Kasumi-1 (cell line): ENCODE data around the gene MAN1C1.
A peak's percentile ranks its signal among the peaks of the same experiment; 100 is the strongest.
"Not testable (repeated sequence)": the region's sequence is repeated elsewhere in the genome, so short reads cannot be mapped to it uniquely, and the experiment has no call there.

Experiments
- DNase-seq, 2 experiments: peaks; one replicate each; lab custom pipeline; 2025; lab: John Stamatoyannopoulos, UW

The MAN1C1 gene

DNA sequence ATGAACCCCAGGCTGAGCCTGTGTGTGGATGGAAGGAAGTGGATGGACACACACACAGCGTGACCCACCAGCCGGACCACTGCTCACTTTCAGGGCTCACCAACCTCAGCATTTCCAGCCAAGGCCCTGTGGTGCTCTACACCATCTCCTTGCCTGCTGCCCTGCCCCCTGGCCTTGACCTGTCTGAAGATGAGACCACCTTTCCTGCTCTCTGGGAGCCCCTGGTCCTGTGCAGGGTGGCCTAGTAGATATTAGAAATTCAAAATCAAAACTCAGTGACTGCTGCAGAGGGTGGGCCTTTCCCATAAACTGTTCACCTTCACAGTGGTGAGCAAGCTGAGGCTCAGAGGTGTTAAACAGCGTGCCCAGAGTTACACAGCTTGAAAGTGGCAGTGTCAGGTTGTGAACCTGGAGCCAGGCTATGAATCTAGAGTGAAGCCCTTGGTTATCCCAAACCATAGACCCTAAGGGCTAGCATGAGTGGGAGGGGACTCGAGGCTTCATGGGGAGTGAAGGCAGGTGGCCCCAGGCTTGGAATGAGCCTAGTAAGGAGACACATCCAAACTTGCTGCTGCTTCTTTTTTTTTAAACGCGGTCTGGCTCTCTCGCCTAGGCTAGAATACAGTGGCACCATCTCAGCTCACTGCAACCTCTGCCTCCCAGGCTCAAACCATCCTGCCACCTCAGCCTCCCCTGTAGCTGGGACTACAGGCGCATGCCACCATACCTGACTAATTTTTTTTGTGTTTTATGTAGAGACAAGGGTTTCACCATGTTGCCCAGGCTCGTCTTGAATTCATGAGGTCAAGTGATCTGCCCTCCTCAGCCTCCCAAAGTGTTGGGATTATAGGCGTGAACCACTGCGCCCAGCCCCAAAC, 41.5 kb downstream of the MAN1C1 start:
- no peak for DNase-seq

DNA sequence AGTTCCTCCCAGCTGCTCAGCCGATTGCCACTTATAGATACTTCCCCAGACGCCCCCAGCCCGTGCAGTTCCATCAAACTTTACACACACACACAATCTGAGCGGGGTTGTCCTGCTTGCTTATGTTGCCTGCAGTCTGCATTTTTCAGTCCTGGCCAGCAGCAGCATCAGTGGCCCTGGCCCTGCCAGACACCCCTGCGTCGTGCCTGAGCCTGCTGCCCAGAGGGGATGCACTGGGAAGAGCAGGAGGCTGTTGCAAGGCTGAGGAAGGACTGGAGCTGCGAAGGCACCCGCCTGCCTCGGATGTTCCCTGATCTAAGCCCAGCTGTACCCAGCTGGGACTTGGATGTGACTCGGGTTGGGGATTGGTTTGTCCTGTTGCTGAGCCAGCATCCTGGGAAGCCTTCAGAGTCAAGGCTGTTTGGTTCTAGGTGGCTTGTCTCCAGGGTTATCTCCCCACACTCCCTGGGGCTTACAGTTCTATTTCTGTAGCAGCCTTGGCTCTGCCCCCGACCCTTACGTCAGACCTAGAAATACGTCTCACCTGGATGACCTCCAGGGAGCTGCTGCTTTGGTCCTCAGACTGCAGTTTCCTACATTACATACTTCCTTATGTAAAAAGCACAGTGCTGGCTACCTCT, 42.3 kb downstream of the MAN1C1 start:
- no peak for DNase-seq

DNA sequence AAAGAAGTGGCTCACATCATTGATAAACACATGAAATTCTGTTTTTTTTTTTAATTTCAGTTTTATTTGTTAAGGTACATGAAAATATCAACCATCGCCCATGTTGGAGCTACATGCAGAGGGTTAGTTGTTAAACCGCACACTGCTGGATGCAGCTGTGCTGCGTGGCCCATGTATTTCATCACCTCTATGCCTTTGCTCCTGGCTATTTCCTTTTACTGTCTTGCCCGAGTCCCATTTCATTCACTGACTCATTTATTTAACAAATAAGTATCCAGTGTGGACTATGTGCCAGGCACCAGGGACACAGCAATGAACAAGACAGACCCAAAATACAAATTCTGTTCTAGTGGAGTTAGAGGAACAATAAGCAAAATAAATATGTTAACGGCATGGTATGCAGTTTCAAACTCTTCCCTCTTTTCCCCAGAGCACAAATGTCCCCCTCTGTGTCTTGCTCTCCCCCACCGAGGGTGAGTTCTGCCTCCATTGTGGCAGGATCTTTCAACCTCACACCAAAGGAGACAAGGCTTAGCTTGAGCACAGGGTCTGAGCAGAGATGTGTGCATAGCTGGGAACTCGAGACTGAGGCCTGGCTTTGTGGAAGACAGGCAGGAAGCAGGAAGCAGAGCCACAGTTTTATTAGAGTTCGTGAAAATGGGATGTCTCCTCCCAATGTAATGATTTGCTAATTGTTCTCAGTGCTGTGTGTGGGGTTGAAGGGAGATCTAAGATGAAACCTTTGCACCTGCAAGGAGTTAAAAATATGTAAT, 44.6 kb downstream of the MAN1C1 start:
- DNase-seq, result peak in 1 of 2 experiments; percentile 23

DNA sequence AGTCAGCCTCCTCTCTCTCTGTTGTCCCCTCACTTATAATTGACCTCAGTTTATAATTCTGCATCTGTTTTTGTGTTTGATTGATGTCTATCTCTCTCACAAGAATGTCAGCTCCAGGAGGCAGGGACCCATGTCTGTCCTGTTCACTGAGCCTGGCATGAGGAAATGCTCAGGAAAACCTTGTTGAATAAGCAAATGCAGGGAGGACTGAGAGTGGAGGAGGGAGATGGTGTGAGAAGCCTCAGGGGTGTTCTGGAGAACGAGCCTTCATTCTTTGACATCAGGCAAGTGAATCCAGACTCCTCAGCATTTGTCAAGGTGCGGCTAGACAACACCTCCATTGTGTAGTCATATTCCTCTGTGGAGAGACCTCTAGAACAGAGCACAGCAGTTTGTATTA, 45.5 kb downstream of the MAN1C1 start:
- DNase-seq, result no peak

DNA sequence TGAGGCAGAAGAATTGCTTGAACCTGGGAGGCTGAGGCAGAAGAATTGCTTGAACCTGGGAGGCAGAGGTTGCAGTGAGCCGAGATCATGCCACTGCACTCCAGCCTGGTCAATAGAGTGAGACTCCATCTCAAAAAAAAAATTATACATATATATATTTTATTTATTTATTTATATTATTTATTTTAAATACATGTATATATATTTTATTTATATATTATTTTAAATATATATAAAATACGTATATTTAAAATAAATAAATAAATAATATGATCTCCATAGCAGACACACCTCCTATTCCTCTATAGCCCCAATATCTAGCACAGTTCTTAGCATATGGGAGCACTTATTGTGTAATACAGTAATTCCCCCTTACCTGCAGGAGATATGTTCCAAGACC, 46.4 kb downstream of the MAN1C1 start:
- DNase-seq, result not testable (repeated sequence)

DNA sequence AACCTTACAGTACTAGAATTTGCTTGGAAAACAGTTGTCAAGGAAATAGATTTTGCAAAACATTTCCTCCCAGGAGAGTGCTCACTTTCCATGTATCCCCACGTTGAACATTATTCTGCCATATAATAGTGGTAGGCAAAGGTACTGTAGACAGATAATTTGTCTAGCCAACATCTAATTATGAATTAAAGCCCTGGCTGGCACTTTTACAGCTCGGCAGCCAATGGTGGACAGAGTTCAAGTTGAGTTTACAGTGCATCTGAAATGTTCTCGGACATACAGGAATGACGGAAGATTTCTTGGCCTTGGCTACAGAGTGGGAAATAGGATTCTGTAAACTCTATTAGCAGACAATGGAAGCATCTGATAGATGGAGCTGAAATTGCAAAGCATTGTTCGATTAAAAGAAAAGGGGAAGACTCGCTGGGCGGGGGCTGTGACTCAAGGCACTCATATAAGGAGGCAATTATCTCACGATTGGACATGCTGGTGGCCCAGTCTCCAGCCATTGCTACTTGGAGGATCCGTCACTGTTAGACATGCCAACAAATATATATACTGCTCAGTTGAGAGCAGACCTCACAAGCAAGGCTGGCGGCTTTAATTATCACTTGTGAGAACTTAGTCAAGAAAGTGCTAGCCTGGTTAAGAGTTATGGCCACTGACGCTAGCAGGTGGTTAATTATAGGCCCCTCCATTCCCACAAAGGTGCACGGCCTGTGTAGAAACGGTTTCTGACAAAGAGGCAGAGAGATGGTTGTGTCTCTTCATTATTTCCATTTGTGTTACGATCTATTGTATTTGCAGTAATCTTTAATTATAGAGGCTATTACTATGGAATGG, 48.0 kb downstream of the MAN1C1 start:
- DNase-seq, result no peak

DNA sequence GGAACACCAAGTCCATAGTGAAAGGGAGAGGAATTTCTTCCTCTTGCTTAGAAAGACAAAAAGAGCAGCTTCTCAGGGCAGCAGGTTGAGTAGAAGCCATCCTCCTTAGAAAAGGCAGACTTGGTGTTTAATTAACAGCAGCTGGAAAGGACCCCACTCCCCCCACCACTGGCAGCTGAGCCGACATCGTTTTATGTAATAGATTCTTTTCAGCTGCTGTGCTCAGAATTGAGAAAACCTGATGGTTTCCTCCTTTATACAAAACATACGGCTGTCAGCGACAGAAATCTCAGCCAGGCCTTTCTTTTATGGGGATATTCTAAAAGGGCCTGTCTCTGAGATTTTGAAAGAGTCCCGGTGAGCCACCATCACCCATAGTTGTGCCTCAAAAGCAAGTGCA, 49.9 kb downstream of the MAN1C1 start:
- no peak for DNase-seq

DNA sequence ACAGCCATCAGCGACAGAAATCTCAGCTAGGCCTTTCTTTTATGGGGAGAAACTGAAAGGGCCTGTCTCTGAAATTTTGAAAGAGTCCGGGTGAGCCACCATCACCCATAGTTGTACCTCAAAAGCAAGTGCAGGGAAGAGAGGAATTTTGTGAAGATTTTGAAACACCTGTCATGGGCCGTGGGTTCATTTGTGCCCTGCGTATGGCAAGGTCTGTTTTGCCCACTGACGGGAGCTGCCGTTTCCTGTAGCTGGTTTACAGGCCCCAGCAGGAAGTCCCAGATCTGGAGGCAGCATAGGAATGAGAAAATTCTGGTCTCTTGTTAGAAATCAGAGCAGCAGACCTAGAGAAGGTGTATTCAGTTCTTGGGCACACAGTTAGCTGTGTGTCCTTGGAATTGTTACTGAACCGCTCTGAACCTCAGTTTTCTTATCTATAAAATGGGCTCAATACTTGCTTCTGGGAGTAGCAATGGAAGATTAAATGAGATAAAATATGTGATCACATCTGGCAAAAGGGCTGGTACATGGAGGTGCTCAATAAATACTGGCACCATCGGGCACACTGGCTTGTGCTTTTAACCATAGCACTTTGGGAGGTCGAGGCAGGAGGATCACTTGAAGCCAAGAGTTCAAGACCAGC, 52.5 kb downstream of the MAN1C1 start:
- no peak for DNase-seq

DNA sequence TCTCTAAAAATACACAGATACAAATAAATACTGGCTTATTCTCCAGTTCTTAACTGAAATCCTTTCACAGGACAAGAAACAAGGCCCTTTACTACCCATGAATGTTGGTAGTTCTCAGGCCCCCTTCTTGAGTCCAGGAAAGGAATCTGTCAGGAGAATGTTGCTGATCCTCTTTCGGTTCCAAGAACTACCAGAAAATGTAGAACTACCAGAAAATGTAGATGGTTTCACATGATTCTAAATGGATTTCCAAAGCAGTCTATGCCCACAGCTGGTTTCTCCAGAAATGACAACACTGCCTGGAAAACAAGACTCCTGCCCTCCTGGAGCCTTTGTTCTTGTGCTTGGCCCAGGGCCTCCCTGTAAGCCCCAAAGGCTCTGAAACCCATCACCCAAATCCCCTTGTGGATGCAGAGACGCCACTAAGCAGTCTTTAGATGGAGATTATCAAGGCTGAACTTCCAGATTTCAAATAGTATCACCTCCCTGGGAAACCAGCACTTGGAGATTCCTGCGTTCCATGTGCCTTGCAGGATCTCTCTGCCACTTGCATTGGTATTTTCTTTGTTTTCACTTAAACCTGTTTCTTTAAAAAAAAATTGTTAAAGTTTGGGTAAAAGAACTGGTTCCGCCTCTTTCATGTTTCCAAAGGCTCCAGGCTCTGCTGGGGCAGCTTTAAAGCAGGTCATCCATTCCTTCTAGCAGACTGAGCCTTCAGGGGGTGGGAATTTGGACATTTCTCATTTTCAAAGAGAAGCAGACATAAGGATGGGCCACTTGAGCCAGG, 53.4 kb downstream of the MAN1C1 start:
- DNase-seq, result no peak

DNA sequence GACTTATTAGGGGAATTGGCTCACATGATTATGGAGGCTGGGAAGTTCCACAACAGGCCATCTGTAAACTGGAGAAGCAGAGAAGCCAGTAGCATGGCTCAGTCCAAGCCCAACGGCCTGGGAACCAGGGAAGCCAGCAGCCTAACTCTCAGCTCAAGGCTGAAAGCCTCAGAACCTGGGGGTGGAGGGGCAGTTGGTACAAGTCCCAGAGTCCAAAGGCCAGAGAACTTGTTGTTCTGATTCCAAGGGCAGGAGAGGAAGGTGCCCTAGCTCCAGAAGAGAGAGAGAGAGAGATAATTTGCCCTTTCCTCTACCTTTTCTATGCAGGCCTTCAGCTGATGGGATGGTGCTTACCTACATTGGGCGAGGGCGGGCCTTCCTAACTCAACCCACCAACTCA, 55.3 kb downstream of the MAN1C1 start:
- no peak for DNase-seq

DNA sequence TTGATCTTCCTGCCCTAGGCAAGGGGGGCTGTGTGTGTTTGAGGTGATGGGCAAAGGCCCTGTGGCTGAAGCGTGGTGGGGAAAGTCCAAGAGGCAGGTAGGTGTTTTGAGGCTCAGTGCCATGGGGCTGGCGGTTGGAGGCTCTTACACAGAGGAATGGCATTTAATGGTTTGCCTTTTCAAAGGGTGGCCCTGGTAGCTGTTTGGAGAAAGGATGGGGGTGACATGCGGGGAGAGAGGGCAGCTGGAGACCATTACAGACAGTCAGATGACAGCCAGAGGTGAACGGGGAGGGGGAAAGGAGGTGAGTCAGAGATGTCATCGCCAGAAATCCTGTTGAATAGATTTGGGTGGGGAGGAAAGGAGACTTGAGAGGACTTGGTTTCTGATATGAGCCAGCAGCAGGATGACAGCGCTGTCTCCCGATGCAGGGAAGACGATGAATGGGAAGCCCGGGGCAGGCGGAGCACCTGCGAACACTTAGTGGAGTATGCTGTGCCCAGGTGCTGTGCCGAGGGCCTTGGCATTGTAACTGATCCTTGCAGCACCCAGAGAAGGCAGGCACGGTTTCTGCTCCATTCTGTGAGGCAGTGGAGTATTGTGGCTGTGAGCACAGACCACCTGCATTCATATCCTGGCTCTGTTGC, 56.3 kb downstream of the MAN1C1 start:
- DNase-seq, result no peak

DNA sequence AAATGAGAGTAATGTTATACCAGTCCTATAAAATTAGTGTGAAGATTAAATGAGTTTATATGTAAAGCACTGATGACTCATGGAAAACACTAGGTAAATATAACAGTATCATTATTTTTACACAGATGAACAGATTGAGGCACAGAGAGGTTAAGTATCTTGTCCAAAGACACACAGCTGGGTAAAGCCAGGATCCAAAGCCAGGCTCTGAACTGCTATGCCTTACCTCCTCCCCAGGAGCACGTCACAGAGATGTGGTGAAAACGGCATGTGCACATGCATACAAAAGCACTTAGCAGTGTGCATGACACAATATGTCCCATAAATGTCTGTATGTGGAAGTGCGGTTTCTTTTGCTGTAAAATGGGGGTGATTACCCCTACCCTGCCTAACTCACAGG, 56.9 kb downstream of the MAN1C1 start:
- no peak for DNase-seq

DNA sequence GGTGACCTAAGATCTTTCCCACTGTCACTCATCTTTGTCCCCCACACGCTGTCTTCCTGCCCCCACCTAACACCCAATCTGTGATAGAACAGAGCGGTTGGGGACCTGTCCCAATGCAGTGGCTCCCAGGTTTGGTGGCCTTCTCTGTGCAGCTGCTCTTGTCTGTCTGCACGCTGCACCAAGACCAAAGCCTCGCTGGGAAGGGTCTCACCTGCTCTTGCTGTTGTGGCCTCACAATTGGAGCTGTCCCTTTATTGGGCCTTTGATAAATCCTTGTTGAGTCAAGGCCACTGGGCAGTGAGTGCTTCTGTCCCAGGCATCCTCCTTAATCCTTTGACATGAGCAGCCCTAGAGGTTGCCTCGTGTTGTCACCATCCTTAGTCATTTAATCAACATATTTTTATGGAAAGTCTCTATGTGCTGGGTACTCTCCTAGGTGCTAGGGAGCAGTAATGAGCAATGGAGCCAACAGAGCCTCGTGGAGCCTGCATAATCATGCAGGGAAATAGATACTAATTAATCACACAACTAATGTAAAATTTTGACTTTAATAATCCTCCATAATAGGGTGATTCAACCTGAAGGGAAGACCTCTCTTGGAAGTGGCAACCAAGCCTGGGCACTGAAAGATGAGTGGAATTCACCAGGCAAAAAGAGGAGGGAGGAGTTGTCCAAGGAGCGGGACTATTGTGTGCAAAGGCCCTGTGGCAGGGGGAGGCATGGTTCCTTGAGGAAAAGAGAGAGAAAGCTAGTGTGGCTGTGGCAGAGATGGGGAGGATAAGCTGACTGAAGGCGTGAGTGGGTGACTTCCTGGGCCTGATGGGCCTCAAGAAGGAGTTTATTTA, 57.6 kb downstream of the MAN1C1 start:
- no peak for DNase-seq

DNA sequence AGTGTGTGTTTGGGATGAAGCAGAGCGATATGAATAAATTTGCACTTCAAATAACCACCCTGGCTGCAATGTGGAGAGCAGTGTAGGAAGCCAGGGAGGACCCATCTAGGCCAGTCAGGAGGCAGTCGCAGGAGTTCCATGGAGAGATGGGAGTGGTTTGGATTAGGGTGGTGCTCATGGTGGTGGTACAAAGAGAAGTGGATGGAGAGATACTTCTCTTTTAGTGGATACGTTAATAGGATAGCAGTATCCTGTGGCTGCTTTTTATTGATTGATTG, 58.2 kb downstream of the MAN1C1 start:
- DNase-seq, result no peak

DNA sequence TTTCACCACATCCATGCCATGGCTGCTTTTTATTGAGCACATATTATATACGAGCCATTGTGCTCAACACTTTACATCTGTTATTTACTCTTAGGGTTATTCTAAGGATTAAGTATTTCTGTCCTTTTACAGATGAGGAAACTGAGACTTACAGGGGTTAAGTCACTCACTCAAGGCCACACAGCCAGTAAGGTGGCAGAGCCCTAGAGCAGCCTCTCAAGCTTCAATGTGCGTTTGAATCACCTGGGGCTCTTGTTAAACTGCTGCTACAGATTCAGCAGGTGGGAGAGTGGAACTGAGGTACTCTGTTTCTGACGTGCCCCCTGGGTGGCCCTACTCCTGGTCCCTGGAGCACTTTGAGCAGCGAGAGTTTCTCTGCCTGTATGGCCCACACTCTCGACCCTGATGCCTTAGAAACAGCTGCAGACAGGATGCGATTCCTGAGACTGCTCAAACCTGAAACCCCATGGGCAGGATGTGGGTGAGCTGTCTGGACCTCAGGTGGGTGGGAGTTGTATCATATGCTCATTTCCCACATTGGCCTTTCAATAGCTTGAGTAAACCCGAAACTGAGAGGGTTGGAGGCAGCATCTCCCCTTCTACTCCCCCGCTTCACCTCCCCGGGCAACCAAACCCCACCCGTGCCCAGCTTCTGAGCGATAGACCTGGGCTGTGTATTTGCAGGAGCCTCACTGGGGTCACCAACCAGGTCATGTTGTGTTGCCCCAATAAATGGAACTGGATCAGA, 59.3 kb downstream of the MAN1C1 start:
- DNase-seq, result no peak

DNA sequence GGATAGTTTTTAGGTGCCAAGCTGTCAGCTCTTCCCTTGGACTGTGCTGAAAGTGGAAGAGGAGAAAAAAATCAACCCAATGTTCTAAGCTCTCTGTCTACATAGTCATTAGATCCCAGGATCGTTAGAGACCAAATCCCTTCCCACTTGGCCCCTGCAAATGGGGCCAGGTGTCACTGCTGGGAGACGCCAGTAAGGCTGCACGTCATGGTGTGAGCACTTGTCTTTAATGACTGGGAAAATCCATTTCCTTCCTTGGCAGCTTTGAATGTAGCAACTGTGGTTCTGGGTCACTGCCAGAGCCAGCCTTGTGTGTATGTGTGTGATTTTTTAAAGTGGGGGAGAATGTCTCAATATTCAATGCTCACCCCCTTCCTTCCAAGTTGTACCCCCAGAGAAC, 59.9 kb downstream of the MAN1C1 start:
- no peak for DNase-seq

DNA sequence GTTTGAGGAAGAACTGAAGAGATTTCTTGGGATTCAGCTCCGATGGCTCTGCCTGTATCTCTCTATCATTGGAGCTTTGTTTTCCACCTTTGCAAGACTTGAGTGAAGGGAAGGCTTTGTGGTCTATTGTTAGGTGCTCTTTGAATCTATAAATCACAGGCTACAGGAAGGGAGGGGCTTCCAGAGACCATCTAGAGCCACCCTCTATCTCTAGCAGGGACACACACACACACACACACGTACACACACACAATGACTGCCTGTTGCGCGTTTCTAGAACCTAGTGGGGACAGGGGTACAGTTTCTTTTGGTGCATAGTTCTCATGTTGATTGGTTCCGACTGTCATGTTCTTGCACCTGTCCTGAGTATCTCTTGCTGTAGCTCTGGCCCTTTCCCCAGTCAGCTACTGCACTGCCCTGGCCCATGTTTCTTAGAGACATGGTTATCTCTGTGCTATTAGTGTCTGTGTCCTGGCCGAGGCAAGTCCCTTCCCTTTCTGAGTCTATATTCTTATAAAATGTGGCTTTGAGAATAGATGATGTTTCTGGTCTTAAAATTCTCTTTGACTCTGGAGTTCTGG, 60.7 kb downstream of the MAN1C1 start:
- no peak for DNase-seq

DNA sequence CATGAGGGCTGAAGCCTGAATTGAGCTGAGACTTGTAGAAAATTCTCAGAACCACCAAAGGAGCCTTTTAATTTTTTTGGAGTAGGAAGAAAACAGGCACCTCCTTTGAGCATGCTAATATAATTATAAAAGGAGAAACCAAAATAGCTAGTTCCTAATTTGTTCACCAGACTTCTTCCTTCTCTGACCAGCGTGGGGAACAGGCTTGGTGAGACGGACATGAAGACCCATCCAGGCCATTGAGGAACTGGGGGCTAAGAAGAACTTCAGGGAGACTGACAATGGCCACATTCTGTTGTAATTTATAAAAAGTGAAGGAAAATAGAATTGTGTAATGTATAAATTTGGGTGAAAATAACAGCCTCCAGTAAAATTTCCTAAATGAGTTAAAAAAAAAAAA, 62.6 kb downstream of the MAN1C1 start:
- DNase-seq, result no peak
